Fibroblast of lung (primary cell): Measurements from ENCODE around the gene PDS5B. TPM values are rescaled to one million over a fixed set of nuclear protein-coding genes. Genes with fewer than 3 reads are reported as not detected.
A peak's percentile ranks its signal among the peaks of the same experiment; 100 is the strongest.

Experiments used
- DNase-seq, 2 donors: peaks; one replicate each; pipeline versions ENCODE4 v3.0.0 to v3.0.0-alpha.2; 2010; ENCODE audit warnings: low read depth in 2 of 2
- H2AFZ ChIP-seq: 2 replicates; pipeline ENCODE4 v1.5.1; 2012; ENCODE audit warnings: low read length, control low read depth, inconsistent platforms
- H3K27ac ChIP-seq: 2 replicates; pipeline ENCODE4 v1.5.1; 2011; ENCODE audit warnings: low read length, control low read depth; ENCODE audit not compliant: insufficient read depth
- H3K27me3 ChIP-seq: 2 replicates; pipeline ENCODE4 v1.5.1; 2011; ENCODE audit warnings: mild to moderate bottlenecking, low read length; ENCODE audit not compliant: control insufficient read depth, insufficient read depth
- H3K36me3 ChIP-seq: 2 replicates; pipeline ENCODE4 v1.5.1; 2011; ENCODE audit warnings: low read length; ENCODE audit not compliant: control insufficient read depth, insufficient read depth
- H3K4me1 ChIP-seq: 2 replicates; pipeline ENCODE4 v1.5.1; 2011; ENCODE audit warnings: low read length; ENCODE audit not compliant: control insufficient read depth, insufficient read depth; ENCODE audit errors: extremely low read depth
- H3K4me2 ChIP-seq: 2 replicates; pipeline ENCODE4 v1.5.1; 2011; ENCODE audit warnings: low read length, control low read depth; ENCODE audit not compliant: insufficient read depth; ENCODE audit errors: extremely low read depth
- H3K4me3 ChIP-seq, 4 experiments: fragments of 200-600 bp in 1 of 4; sonication (generic) in 1 of 4; replicated peaks in 1 of 4; 2 replicates each; pipeline ENCODE4 v1.5.1; 2011 to 2016; ENCODE audit warnings: low read length in 4 of 4, low read depth in 3 of 4, mild to moderate bottlenecking in 3 of 4, control low read depth in 2 of 4, inconsistent platforms in 1 of 4, mixed read lengths in 1 of 4; ENCODE audit not compliant: insufficient read depth in 1 of 4; ENCODE audit errors: control extremely low read depth in 1 of 4
- H3K79me2 ChIP-seq: 2 replicates; pipeline ENCODE4 v1.5.1; 2012; ENCODE audit warnings: mild to moderate bottlenecking, low read length, inconsistent platforms; ENCODE audit not compliant: control insufficient read depth, insufficient read depth
- H3K9ac ChIP-seq: 2 replicates; pipeline ENCODE4 v1.5.1; 2011; ENCODE audit warnings: mild to moderate bottlenecking, low read length, control low read depth; ENCODE audit not compliant: insufficient read depth
- H3K9me3 ChIP-seq: 2 replicates; pipeline ENCODE4 v1.5.1; 2012; ENCODE audit warnings: low read depth, low read length; ENCODE audit not compliant: control insufficient read depth, insufficient read depth
- H4K20me1 ChIP-seq: 2 replicates; pipeline ENCODE4 v1.5.1; 2011; ENCODE audit warnings: low read length; ENCODE audit not compliant: control insufficient read depth, insufficient read depth; ENCODE audit errors: extremely low read depth
- EZH2 ChIP-seq: IDR thresholded peaks from 2 replicates; pipeline ENCODE4 v1.5.1; 2012; ENCODE audit warnings: low read length, control low read depth, mild to moderate bottlenecking; ENCODE audit errors: missing control alignments
- polyA plus RNA-seq, 2 donors: library from polyadenylated mRNA; depleted of rRNA in 1 of 2; stranded (reverse) in 1 of 2; unstranded in 1 of 2; fragments of >200 nt; gene quantifications; 2 replicates each; pipeline ENCODE4 v1.2.1, GENCODE V29; 2011 to 2012; ENCODE audit warnings: missing spikeins in 1 of 2
- total RNA-seq: library from RNA; depleted of rRNA; stranded (reverse); fragments of >200 nt; gene quantifications from 2 replicates; pipeline ENCODE4 v1.2.1, GENCODE V29; 2014
- TF ChIP-seq, protein P1 (sequence below), 2 donors: IDR thresholded peaks in 1 of 2; conservative IDR thresholded peaks in 1 of 2; 1 replicate in 1 of 2; 2 replicates in 1 of 2; pipeline ENCODE4 v1.5.1; 2011 to 2012; ENCODE audit warnings: low read length in 2 of 2, control low read depth in 1 of 2, inconsistent platforms in 1 of 2, low read depth in 1 of 2, mild to moderate bottlenecking in 1 of 2

Gene PDS5B
- total and polyA plus RNA-seq, 2 donors (not counting 1 experiment from before 2014, with no cell fraction given): 18.6 to 25.6 TPM

GRCh38 chr13:32587811-32588170, 1.5 kb downstream of the PDS5B start:
- no peaks in the 10 kb centered on the region for H4K20me1 ChIP-seq
- peak overlapping the region; percentile 73 for H3K9ac ChIP-seq
- H3K4me1 ChIP-seq: peaks cover 9% of the 10 kb centered on the region
- H3K79me2 ChIP-seq: peaks cover 53% of the 10 kb centered on the region
- no peak for TF ChIP-seq EZH2
- TF ChIP-seq, protein P1, sequence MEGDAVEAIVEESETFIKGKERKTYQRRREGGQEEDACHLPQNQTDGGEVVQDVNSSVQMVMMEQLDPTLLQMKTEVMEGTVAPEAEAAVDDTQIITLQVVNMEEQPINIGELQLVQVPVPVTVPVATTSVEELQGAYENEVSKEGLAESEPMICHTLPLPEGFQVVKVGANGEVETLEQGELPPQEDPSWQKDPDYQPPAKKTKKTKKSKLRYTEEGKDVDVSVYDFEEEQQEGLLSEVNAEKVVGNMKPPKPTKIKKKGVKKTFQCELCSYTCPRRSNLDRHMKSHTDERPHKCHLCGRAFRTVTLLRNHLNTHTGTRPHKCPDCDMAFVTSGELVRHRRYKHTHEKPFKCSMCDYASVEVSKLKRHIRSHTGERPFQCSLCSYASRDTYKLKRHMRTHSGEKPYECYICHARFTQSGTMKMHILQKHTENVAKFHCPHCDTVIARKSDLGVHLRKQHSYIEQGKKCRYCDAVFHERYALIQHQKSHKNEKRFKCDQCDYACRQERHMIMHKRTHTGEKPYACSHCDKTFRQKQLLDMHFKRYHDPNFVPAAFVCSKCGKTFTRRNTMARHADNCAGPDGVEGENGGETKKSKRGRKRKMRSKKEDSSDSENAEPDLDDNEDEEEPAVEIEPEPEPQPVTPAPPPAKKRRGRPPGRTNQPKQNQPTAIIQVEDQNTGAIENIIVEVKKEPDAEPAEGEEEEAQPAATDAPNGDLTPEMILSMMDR (conservative IDR thresholded peaks at IDR 0.05 in 1 of 2, IDR thresholded peaks at IDR 0.05 in 1 of 2; ENCODE audit: low read depth in 1 of 2, low read length in 2 of 2): no peak
- DNase-seq: peak; percentile 39 to 50
- peak overlapping the region; percentile 97 for H3K4me2 ChIP-seq
- no peaks in the 10 kb centered on the region for H3K9me3 ChIP-seq
- peak overlapping the region; percentile 73 for H2AFZ ChIP-seq
- peak overlapping the region; percentile 82 for H3K27ac ChIP-seq
- H3K27me3 ChIP-seq: no peaks in the 10 kb centered on the region
- no peaks in the 10 kb centered on the region for H3K36me3 ChIP-seq
- H3K4me3 ChIP-seq: peak overlapping the region; percentile 68 to 96 (median 82)

DNA sequence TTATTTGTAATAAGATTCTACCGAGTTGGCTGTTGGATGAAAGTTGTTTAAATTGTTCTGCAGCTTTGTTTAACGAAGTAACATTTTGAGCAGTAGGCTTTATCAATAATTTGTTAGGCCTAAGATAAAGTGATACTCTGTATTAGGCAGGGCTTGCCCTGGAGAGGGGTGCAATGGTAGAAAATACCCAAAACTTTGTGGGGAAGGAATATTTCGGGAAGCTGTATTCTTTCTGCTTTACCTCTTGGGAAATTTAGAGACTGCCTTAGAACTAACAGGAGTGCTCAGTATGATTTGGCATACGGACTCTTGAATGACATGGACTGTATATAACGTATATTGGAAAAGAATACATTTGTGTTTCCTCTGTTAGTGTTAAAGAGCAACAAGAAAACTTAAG, 2.5 kb downstream of the PDS5B start:
- Histone ChIP-seq H3K27me3 (no peaks in the 10 kb centered on the region), H3K36me3 (no peaks in the 10 kb centered on the region), H3K4me1 (peaks cover 9% of the 10 kb centered on the region), H3K9ac (peak overlapping the region; percentile 26), H2AFZ (no peak overlapping the region), H3K9me3 (no peaks in the 10 kb centered on the region), H3K79me2 (peaks cover 63% of the 10 kb centered on the region), H3K27ac (peak overlapping the region; percentile 47), H3K4me3 (peak overlapping the region; percentile 68 to 96 (median 82)), H3K4me2 (peak overlapping the region; percentile 97), H4K20me1 (no peaks in the 10 kb centered on the region)
- peak in 1 of 2 donors; percentile 30 for DNase-seq
- no peak for TF ChIP-seq EZH2
- TF ChIP-seq, protein P1 (conservative IDR thresholded peaks at IDR 0.05 in 1 of 2, IDR thresholded peaks at IDR 0.05 in 1 of 2; ENCODE audit: low read depth in 1 of 2, low read length in 2 of 2): no peak

GRCh38 chr13:32589471-32589870, 3.2 kb downstream of the PDS5B start:
- peak overlapping the region; percentile 68 to 96 (median 82) for H3K4me3 ChIP-seq
- no peak overlapping the region for H2AFZ ChIP-seq
- H3K27me3 ChIP-seq: no peaks in the 10 kb centered on the region
- no peaks in the 10 kb centered on the region for H4K20me1 ChIP-seq
- H3K9me3 ChIP-seq: no peaks in the 10 kb centered on the region
- H3K27ac ChIP-seq: no peak overlapping the region
- H3K9ac ChIP-seq: no peak overlapping the region
- peak; percentile 18 to 38 for DNase-seq
- H3K36me3 ChIP-seq: no peaks in the 10 kb centered on the region
- peaks cover 10% of the 10 kb centered on the region for H3K4me1 ChIP-seq
- peaks cover 70% of the 10 kb centered on the region for H3K79me2 ChIP-seq
- TF ChIP-seq EZH2: no peak
- TF ChIP-seq, protein P1 (conservative IDR thresholded peaks at IDR 0.05 in 1 of 2, IDR thresholded peaks at IDR 0.05 in 1 of 2; ENCODE audit: low read depth in 1 of 2, low read length in 2 of 2): no peak
- peak overlapping the region; percentile 97 for H3K4me2 ChIP-seq
